ENCODE results near the gene SUGCT. TPM values are rescaled to one million over a fixed set of nuclear protein-coding genes. Genes with fewer than 3 reads are reported as not detected.
A peak's percentile ranks its signal among the peaks of the same experiment; 100 is the strongest.

The SUGCT gene
- total and polyA plus RNA-seq, 2 of the 13 experiments (the other 11 are each of a cell fraction or from before 2014, with no cell fraction given) = 10.1 to 22.2 TPM

DNA sequence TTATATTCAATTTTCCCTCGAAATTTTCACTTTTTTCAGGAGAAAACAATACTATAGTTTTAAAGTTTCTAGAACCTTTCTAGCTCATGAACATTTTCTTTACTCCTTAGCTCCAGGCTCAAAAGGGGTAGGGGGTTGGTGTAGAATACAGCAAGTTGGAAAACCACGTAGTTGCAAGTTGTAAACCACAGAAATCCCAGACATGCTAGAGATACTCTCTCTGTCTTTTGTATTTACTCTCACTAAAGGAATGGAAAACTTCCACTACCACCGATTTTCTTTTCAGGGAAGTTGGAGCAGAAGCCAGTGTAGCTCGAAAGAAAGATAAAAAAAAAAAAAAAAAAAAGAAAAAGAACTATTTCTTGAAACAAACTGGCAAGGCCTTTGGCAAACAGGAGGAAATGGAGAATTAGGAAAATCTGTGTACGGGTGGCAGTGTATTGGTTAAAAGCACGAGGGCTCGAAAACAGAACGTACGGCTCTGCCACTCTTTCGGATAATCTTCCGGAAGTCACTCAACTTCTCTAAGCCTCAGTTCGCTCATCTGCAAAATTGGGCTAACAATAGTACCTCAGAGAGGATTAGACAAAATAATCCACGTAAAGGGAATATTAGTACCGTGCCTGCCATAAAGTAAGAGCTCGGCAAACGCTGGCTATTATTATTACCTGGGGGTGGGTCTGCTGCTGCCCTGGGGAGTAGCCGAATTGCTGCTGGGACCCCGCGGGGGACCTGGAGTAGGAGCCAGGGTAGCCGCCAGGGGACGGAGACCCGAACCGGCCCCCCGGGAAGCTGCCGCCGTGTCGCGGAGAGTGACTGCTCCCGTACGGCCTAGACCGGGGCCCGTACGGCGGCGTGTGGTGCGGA lies 1.0 kb upstream of the SUGCT start (continued):
- TF ChIP-seq, protein P1, sequence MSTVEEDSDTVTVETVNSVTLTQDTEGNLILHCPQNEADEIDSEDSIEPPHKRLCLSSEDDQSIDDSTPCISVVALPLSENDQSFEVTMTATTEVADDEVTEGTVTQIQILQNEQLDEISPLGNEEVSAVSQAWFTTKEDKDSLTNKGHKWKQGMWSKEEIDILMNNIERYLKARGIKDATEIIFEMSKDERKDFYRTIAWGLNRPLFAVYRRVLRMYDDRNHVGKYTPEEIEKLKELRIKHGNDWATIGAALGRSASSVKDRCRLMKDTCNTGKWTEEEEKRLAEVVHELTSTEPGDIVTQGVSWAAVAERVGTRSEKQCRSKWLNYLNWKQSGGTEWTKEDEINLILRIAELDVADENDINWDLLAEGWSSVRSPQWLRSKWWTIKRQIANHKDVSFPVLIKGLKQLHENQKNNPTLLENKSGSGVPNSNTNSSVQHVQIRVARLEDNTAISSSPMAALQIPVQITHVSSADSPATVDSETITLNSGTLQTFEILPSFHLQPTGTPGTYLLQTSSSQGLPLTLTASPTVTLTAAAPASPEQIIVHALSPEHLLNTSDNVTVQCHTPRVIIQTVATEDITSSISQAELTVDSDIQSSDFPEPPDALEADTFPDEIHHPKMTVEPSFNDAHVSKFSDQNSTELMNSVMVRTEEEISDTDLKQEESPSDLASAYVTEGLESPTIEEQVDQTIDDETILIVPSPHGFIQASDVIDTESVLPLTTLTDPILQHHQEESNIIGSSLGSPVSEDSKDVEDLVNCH (CRISPR knock-in tag; IDR thresholded peaks at IDR 0.05) = no peak
- TF ChIP-seq, protein P2, sequence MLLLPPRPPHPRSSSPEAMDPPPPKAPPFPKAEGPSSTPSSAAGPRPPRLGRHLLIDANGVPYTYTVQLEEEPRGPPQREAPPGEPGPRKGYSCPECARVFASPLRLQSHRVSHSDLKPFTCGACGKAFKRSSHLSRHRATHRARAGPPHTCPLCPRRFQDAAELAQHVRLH (CRISPR knock-in tag; IDR thresholded peaks at IDR 0.05; ENCODE audit: borderline replicate concordance, low read depth) = no peak
- TF ChIP-seq ZKSCAN8 (CRISPR knock-in tag; IDR thresholded peaks at IDR 0.05; ENCODE audit: borderline replicate concordance) (no peak), PHF8 (CRISPR knock-in tag; IDR thresholded peaks at IDR 0.05) (no peak), ZNF605 (CRISPR knock-in tag; IDR thresholded peaks at IDR 0.05) (no peak), RELA (CRISPR knock-in tag; IDR thresholded peaks at IDR 0.05) (no peak), TBX2 (CRISPR knock-in tag; IDR thresholded peaks at IDR 0.05; ENCODE audit: borderline replicate concordance) (no peak), ZFP90 (CRISPR knock-in tag; IDR thresholded peaks at IDR 0.05; ENCODE audit: borderline replicate concordance) (0 out of 2 replicates have a peak, but pooled peaks have one; percentile 54), ZFP36 (IDR thresholded peaks at IDR 0.05; ENCODE audit: borderline replicate concordance, low read depth, low read length, partially characterized antibody) (no peak), PITX1 (CRISPR knock-in tag; IDR thresholded peaks at IDR 0.05) (no peak), HMGA1 (CRISPR knock-in tag; conservative IDR thresholded peaks at IDR 0.05) (no peak), SMAD9 (CRISPR knock-in tag; IDR thresholded peaks at IDR 0.05) (no peak), TEAD3 (CRISPR knock-in tag; optimal IDR thresholded peaks at IDR 0.05; ENCODE audit: borderline replicate concordance) (no peak), ZNF274 (CRISPR knock-in tag; IDR thresholded peaks at IDR 0.05) (no peak), ZNF207 (IDR thresholded peaks at IDR 0.05; ENCODE audit: borderline replicate concordance) (no peak), ZZZ3 (CRISPR knock-in tag; IDR thresholded peaks at IDR 0.05; ENCODE audit: borderline replicate concordance) (no peak), RAD21 (CRISPR knock-in tag; IDR thresholded peaks at IDR 0.05) (no peak), NR2F6 (IDR thresholded peaks at IDR 0.05) (no peak), NR2F6 (CRISPR knock-in tag; IDR thresholded peaks at IDR 0.05) (no peak), MATR3 (CRISPR knock-in tag; IDR thresholded peaks at IDR 0.05) (no peak), ASH2L (IDR thresholded peaks at IDR 0.05; ENCODE audit: insufficient read length, low read depth, low read length) (no peak), PRMT3 (CRISPR knock-in tag; IDR thresholded peaks at IDR 0.05; ENCODE audit: borderline replicate concordance, low read depth) (no peak), KLF16 (CRISPR knock-in tag; IDR thresholded peaks at IDR 0.05) (no peak), NFRKB (IDR thresholded peaks at IDR 0.05) (no peak), FOXJ3 (CRISPR knock-in tag; IDR thresholded peaks at IDR 0.05; ENCODE audit: borderline replicate concordance) (no peak)
- TF ChIP-seq, protein P3, sequence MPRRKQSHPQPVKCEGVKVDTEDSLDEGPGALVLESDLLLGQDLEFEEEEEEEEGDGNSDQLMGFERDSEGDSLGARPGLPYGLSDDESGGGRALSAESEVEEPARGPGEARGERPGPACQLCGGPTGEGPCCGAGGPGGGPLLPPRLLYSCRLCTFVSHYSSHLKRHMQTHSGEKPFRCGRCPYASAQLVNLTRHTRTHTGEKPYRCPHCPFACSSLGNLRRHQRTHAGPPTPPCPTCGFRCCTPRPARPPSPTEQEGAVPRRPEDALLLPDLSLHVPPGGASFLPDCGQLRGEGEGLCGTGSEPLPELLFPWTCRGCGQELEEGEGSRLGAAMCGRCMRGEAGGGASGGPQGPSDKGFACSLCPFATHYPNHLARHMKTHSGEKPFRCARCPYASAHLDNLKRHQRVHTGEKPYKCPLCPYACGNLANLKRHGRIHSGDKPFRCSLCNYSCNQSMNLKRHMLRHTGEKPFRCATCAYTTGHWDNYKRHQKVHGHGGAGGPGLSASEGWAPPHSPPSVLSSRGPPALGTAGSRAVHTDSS (CRISPR knock-in tag; conservative IDR thresholded peaks at IDR 0.05) = no peak
- TF ChIP-seq, protein P4, sequence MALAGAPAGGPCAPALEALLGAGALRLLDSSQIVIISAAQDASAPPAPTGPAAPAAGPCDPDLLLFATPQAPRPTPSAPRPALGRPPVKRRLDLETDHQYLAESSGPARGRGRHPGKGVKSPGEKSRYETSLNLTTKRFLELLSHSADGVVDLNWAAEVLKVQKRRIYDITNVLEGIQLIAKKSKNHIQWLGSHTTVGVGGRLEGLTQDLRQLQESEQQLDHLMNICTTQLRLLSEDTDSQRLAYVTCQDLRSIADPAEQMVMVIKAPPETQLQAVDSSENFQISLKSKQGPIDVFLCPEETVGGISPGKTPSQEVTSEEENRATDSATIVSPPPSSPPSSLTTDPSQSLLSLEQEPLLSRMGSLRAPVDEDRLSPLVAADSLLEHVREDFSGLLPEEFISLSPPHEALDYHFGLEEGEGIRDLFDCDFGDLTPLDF (CRISPR knock-in tag; IDR thresholded peaks at IDR 0.05) = no peak
